Myocyte (in vitro differentiated cells): Measurements from ENCODE around the gene ERBB4. TPM values are rescaled to one million over a fixed set of nuclear protein-coding genes. Genes with fewer than 3 reads are reported as not detected.
A peak's percentile ranks its signal among the peaks of the same experiment; 100 is the strongest.
"Not testable (repeated sequence)": the region's sequence is repeated elsewhere in the genome, so short reads cannot be mapped to it uniquely, and the experiment has no call there.

Source experiments
- DNase-seq: peaks from one replicate; pipeline ENCODE4 v3.0.0-alpha.2; 2012; ENCODE audit warnings: low read depth
- total RNA-seq: library from RNA; depleted of rRNA; stranded (reverse); fragments of >200 nt; gene quantifications from 2 replicates; pipeline ENCODE4 v1.2.3, GENCODE V29; 2014

The ERBB4 gene
- total RNA-seq, 1 donor from 2014 or later = 0.16 TPM

GRCh38 chr2:212528106-212528856 is 10.3 kb downstream of the ERBB4 start:
- DNase-seq = no peak

- DNase-seq = no peak
These were observed 12.5 kb downstream of the ERBB4 start for GRCh38 chr2:212526059-212526458.

GRCh38 chr2:212523756-212524155 is 14.8 kb downstream of the ERBB4 start:
- DNase-seq = peak; percentile 10

- DNase-seq = peak; percentile 17
These were observed 18.3 kb downstream of the ERBB4 start for GRCh38 chr2:212520340-212520739.

GRCh38 chr2:212517693-212518092 is 20.9 kb downstream of the ERBB4 start:
- no peak for DNase-seq

DNA sequence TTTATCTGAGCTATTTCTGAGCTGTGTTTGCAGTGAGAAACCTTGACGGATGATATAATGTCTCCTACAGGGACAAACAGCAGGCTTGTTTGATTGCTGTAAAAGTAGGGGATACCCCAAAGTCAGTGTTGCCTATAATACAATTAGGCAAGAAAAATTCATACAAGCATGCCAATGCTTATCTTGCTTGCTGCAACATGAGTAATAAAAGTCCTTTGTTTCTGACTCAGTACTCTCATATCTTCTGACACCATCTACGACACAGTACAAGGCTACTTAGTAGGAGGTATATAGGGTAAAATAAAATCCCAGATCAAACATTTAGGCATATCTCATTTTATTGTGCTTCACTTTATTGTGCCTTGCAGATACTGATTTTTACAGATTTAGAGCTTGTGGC is 33.0 kb downstream of the ERBB4 start:
- DNase-seq = no peak

DNA sequence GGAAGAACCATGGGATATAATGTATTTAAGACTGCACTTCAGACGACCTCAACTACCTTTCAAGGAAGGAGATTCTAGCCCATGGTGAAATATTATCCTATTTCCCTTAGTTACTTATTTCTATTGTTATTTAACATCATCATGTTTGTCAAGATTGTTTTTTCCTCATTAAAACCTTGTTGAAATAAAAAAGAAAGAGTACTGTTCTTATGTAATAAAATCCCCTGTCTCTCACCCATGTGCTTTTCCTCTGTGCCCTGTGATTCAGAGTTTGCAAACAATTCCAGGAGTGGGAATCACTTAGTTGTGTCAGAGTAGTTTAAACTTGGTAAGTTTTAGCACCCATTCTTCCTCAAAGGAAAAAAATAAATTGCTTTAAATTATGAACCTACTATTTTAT is 43.6 kb downstream of the ERBB4 start:
- DNase-seq = no peak

GRCh38 chr2:212494418-212495020 is 44.1 kb downstream of the ERBB4 start:
- no peak for DNase-seq

GRCh38 chr2:212489719-212490346 is 48.8 kb downstream of the ERBB4 start:
- no peak for DNase-seq

- DNase-seq = peak; percentile 47
These were observed 50.0 kb downstream of the ERBB4 start for GRCh38 chr2:212488611-212489010.

GRCh38 chr2:212484563-212485080 is 54.0 kb downstream of the ERBB4 start:
- DNase-seq = peak; percentile 36

- no peak for DNase-seq
These were observed 58.2 kb downstream of the ERBB4 start for GRCh38 chr2:212480447-212480846.

- no peak for DNase-seq
These were observed 61.0 kb downstream of the ERBB4 start for GRCh38 chr2:212477571-212477970.

DNA sequence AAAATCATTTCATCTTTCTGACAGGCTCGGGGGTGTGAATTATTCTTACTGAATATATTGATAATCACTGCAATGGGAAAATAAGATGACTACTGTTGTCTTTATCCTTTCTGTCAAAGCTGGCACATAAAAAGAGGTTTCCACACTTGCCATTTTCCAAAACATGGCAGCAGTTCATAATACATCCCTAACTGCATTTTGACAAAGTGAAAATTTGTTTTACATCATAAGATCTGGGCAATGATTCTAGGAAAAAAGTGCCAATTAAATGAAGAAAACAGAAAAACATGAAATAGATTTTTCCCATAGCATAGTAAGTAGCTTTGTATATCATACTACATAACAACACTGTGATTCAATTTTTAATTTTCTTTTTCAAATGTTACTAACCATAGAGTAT is 65.4 kb downstream of the ERBB4 start:
- DNase-seq = no peak

GRCh38 chr2:212467551-212467950 is 71.1 kb downstream of the ERBB4 start:
- not testable (repeated sequence) for DNase-seq

DNA sequence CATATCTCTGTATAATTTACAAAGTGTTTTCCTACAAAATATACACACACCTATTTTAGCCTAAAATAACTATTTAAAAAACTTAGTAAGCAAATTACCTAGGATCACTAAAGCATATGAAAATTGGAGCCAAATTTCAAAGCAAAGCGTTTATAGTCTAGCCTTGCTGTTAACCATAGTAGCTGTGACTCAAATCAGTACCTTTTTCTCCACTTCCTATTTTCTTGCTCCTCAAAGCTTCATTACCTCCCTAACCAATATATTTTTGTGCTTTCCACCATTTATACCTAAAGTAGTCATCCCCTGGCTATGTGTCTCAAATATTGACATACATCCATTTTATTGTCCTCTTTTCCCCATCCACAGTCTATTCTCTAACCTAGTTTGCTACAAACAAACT is 73.1 kb downstream of the ERBB4 start:
- no peak for DNase-seq

GRCh38 chr2:212461708-212462107 is 76.9 kb downstream of the ERBB4 start:
- not testable (repeated sequence) for DNase-seq

GRCh38 chr2:212454149-212454548 is 84.5 kb downstream of the ERBB4 start:
- no peak for DNase-seq

- DNase-seq = peak; percentile 22
These were observed 86.8 kb downstream of the ERBB4 start for GRCh38 chr2:212451786-212452231.

DNA sequence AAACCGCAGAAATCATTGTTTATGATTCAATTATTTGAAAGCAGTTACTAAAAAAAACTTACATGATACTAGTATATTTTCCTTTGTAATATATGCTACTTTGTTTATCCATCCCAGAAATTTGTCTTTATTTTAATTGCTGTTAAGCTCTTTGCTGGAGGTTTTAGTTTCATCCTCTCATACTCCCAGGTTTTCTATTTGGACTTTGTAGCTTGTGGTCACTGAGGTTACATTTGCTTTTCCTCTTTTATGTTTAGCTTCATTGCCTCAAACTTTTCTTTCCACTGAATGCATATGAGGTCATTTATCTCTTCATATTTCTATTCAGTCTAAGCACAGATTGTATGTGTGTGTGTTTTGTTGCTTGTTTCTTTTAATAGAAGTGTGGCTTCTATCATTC is 89.9 kb downstream of the ERBB4 start:
- DNase-seq = peak; percentile 3

DNA sequence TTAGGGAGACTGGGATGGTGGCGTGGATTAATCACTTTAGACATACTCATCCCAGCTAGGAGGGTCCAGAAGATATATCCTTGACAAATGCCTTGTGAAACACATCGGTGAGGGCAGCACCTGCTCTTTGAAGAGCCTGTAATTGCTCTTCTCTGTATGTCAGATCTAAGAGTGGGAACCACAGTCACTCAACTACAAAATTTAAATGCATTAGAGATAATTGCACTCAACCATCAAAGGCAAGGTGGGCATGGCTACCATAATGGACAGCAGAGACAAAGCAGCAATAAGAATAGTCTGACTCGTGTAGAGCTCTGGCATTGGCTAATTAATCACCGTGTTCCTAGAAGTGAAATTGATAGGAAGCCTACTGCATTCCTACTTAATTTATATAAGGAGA is 96.8 kb downstream of the ERBB4 start:
- no peak for DNase-seq

DNA sequence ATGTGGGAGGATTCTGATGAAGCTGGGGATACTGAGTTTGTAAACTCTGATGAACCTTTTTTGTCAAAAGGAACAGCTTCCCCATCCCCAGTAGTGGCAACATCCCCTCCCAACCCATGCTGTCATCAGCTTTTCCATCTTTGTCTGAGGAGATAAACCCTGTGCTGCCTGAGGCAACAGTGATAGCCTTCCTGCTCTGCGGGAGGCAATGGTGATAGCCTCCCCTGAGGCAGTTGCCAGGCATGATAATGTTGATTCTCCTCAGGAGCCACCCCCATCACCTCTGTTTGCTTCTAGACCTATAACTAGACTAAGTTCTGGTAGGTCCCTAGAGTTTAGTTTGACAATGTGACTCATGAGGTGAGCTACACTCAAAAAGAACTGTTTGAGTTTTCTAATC is 97.5 kb downstream of the ERBB4 start:
- DNase-seq = no peak
